Spleen (tissue), 11 donors: Measurements from ENCODE around the gene NGLY1. TPM values are rescaled to one million over a fixed set of nuclear protein-coding genes. Genes with fewer than 3 reads are reported as not detected.

ENCODE experiments used
- DNase-seq: peaks from one replicate; pipeline ENCODE4 v3.0.0-alpha.2; 2020
- H3K27ac ChIP-seq, 8 donors: fragments of 200-600 bp; sonication (generic) in 7 of 8; 1 replicate in 4 of 8; 2 replicates in 4 of 8; pipeline versions ENCODE4 v1.5.0 to v1.8.0; 2016 to 2021; ENCODE audit warnings: inconsistent platforms in 4 of 8, mild to moderate bottlenecking in 4 of 8, moderate library complexity in 1 of 8
- H3K27me3 ChIP-seq, 7 donors: fragments of 200-600 bp; sonication (generic) in 6 of 7; replicated peaks in 1 of 7; 1 replicate in 4 of 7; 2 replicates in 3 of 7; pipeline versions ENCODE4 v1.5.0 to v1.8.0; 2016 to 2021; ENCODE audit warnings: inconsistent platforms in 3 of 7, mild to moderate bottlenecking in 1 of 7
- H3K36me3 ChIP-seq, 6 donors: fragments of 200-600 bp; sonication (generic) in 5 of 6; 1 replicate in 4 of 6; 2 replicates in 2 of 6; pipeline versions ENCODE4 v1.5.0 to v1.8.0; 2016 to 2021; ENCODE audit warnings: inconsistent platforms in 2 of 6
- H3K4me1 ChIP-seq, 6 donors: fragments of 200-600 bp; sonication (generic) in 5 of 6; 1 replicate in 3 of 6; 2 replicates in 3 of 6; pipeline versions ENCODE4 v1.5.0 to v1.8.0; 2016 to 2021; ENCODE audit warnings: inconsistent platforms in 3 of 6
- H3K4me3 ChIP-seq, 8 donors: fragments of 200-600 bp; sonication (generic) in 7 of 8; 1 replicate in 4 of 8; 2 replicates in 4 of 8; pipeline versions ENCODE4 v1.5.0 to v1.8.0; 2016 to 2021; ENCODE audit warnings: inconsistent platforms in 4 of 8, mild to moderate bottlenecking in 4 of 8, moderate library complexity in 2 of 8
- H3K9me3 ChIP-seq, 8 donors: fragments of 200-600 bp; sonication (generic) in 7 of 8; 1 replicate in 4 of 8; 2 replicates in 4 of 8; pipeline versions ENCODE4 v1.5.0 to v1.8.0; 2016 to 2021; ENCODE audit warnings: inconsistent platforms in 4 of 8
- POLR2A ChIP-seq, 3 donors: fragments of 450-650 bp; IDR thresholded peaks; one replicate each; pipeline ENCODE4 v1.5.1; 2017; ENCODE audit warnings: antibody characterized with exemption in 3 of 3, mild to moderate bottlenecking in 1 of 3
- POLR2AphosphoS5 ChIP-seq, 3 donors: sonication (generic); formaldehyde crosslinking; IDR thresholded peaks; one replicate each; pipeline ENCODE4 v1.5.1; 2017; ENCODE audit warnings: antibody characterized with exemption in 3 of 3
- WGBS, 5 donors: extraction: QIAGEN DNeasy Blood & Tissue Kit in 3 of 5; methylation state at CpG; one replicate each; pipeline versions ENCODE4 v1.1.5 to v1.1.7; 2013 to 2018; 5-methylcytosine and 5-hydroxymethylcytosine counted together
- intact Hi-C: fragments of 100-400 bp; cut with DNase I; formaldehyde crosslinking; loops from one replicate; pipeline ENCODE4 v1.15.0; 2023; ENCODE audit warnings: low total_unique reads
- polyA plus RNA-seq, 3 donors: library from polyadenylated mRNA; stranded (reverse); fragments of 200-250 nt; gene quantifications; one replicate each; pipeline ENCODE4 v1.2.1, GENCODE V29; 2013
- total RNA-seq, 7 donors: library from RNA; depleted of rRNA in 3 of 7; stranded (reverse); fragments of >200 nt in 3 of 7; fragmentation: NEBNext Ultra II Directional in 4 of 7; extraction: Animal tissue kit (Norgen Biotek cat#: 25700) in 4 of 7; gene quantifications; one replicate each; pipeline versions ENCODE4 v1.1.0 to v1.2.1, GENCODE V29; 2016 to 2021
- TF ChIP-seq, protein P1 (sequence below), 11 experiments: fragments of 200-600 bp in 7 of 11; fragments of 450-650 bp in 4 of 11; sonication (generic) in 4 of 11; IDR thresholded peaks in 8 of 11; conservative IDR thresholded peaks in 3 of 11; 1 replicate in 7 of 11; 2 replicates in 4 of 11; pipeline versions ENCODE4 v1.4.0 to v1.8.0; 2016 to 2021; ENCODE audit warnings: antibody characterized with exemption in 11 of 11, inconsistent platforms in 4 of 11, mild to moderate bottlenecking in 1 of 11
- donor health status: healthy with polysubstance abuse.
- donor health status: DM: no; HTN: no; CAD: no; lungs with moderate emphysema.
- donor health status: DM: no; HTN: no; CAD: no.
- donor health status: Bipolar disorder and iron deficiency.
- donor health status: healthy.
- donor health status: DM: no; HTN: no; CAD: no.
- donor health status: DM: yes; HTN: yes; CAD: no.

Gene NGLY1
- total and polyA plus RNA-seq, 10 donors, result 40.8 to 77.3 (median 58.6) TPM

DNA sequence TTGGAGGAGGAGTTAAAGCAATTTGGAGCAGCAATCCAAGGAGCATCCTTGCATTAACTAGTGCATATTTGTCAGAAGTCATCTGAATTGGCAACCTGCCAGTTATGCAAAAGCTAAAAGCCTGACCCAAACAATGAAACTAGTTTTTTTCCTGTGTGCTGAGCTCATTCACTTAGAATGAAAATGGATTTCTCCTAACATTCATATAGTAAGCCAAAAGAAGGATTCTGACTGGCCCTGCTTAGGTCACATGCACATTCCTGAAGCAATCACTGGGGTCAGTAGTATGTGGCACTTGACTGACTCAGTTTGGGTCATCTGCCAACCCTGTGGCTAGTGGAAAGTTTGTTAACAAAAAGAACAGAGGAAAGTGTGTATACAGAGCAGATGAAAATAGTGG, 37.1 kb upstream of the NGLY1 start:
- Histone ChIP-seq H3K27ac (peak overlapping the region in 1 of 8 donors; percentile 41), H3K9me3 (peaks cover 0 to 8% (median 0%) of the 10 kb centered on the region in 8 donors), H3K36me3 (no peaks in the 10 kb centered on the region), H3K4me1 (no peaks in the 10 kb centered on the region), H3K4me3 (no peak overlapping the region), H3K27me3 (no peaks in the 10 kb centered on the region)
- no peak for DNase-seq
- intact Hi-C loops, result no loop called here
- TF ChIP-seq POLR2A (IDR thresholded peaks at IDR 0.05), result no peak
- no peak for TF ChIP-seq POLR2AphosphoS5 (IDR thresholded peaks at IDR 0.05)
- TF ChIP-seq, protein P1, sequence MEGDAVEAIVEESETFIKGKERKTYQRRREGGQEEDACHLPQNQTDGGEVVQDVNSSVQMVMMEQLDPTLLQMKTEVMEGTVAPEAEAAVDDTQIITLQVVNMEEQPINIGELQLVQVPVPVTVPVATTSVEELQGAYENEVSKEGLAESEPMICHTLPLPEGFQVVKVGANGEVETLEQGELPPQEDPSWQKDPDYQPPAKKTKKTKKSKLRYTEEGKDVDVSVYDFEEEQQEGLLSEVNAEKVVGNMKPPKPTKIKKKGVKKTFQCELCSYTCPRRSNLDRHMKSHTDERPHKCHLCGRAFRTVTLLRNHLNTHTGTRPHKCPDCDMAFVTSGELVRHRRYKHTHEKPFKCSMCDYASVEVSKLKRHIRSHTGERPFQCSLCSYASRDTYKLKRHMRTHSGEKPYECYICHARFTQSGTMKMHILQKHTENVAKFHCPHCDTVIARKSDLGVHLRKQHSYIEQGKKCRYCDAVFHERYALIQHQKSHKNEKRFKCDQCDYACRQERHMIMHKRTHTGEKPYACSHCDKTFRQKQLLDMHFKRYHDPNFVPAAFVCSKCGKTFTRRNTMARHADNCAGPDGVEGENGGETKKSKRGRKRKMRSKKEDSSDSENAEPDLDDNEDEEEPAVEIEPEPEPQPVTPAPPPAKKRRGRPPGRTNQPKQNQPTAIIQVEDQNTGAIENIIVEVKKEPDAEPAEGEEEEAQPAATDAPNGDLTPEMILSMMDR (IDR thresholded peaks at IDR 0.05 in 8 of 11, conservative IDR thresholded peaks at IDR 0.05 in 3 of 11), result no peak

DNA sequence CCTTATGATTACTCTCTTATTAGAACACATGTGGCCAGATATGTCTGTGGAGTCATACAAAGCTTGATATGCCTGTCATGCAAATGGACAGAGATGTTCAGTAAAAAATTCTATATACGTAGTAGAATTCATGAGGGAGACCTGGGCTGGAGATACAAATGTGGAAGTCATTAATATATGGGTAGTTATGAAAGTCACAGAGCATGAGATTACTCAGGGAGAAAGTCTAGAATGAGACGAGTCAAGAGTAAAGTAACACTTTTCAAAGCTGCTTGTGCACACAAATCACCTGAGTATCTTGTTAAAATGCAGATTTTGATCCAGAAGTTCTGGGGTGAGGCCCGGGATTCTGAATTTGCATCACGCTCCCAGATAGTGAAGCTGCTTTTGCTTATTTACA, 35.1 kb upstream of the NGLY1 start:
- Histone ChIP-seq H3K27ac (no peak overlapping the region), H3K36me3 (no peaks in the 10 kb centered on the region), H3K4me1 (no peaks in the 10 kb centered on the region), H3K4me3 (no peak overlapping the region), H3K27me3 (no peaks in the 10 kb centered on the region), H3K9me3 (peaks cover 0 to 10% (median 0%) of the 10 kb centered on the region in 8 donors)
- no peak for TF ChIP-seq POLR2A (IDR thresholded peaks at IDR 0.05)
- no peak for TF ChIP-seq POLR2AphosphoS5 (IDR thresholded peaks at IDR 0.05)
- TF ChIP-seq, protein P1 (IDR thresholded peaks at IDR 0.05 in 8 of 11, conservative IDR thresholded peaks at IDR 0.05 in 3 of 11), result no peak
- WGBS, 5 donors, result 69 to 88% (median 87%) methylated on average over 4 of the region's 4 CpGs
- intact Hi-C loops, result no loop called here
- DNase-seq, result no peak

DNA sequence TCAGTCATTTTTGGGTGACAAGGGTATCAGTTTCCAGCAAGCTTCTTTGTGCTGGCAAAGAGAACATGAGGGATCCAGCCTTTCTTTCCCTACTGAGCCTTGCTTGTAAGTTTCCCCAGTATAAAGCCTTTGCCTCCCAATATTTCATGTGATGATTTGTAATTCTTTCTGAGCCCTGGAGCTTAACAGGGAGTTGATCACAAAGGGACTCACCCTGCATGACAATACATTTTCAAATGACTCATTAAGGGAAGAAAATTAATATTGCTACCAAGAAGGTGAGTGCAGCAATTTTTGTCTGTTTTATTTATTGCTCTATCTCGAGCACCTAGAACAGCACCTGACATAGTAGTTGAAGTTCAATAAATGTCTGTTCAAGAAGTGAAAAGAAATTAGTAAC, 34.4 kb upstream of the NGLY1 start:
- TF ChIP-seq POLR2A (IDR thresholded peaks at IDR 0.05) (no peak), POLR2AphosphoS5 (IDR thresholded peaks at IDR 0.05) (no peak)
- TF ChIP-seq, protein P1 (IDR thresholded peaks at IDR 0.05 in 8 of 11, conservative IDR thresholded peaks at IDR 0.05 in 3 of 11), result no peak
- intact Hi-C loops, result no loop called here
- WGBS, 5 donors, result 30 to 81% (median 79%) methylated on average over 1 of the region's 1 CpG
- peaks cover 0 to 10% (median 0%) of the 10 kb centered on the region in 8 donors for H3K9me3 ChIP-seq
- H3K4me3 ChIP-seq, result no peak overlapping the region
- H3K4me1 ChIP-seq, result no peaks in the 10 kb centered on the region
- no peaks in the 10 kb centered on the region for H3K27me3 ChIP-seq
- no peak for DNase-seq
- H3K36me3 ChIP-seq, result no peaks in the 10 kb centered on the region
- no peak overlapping the region for H3K27ac ChIP-seq

DNA sequence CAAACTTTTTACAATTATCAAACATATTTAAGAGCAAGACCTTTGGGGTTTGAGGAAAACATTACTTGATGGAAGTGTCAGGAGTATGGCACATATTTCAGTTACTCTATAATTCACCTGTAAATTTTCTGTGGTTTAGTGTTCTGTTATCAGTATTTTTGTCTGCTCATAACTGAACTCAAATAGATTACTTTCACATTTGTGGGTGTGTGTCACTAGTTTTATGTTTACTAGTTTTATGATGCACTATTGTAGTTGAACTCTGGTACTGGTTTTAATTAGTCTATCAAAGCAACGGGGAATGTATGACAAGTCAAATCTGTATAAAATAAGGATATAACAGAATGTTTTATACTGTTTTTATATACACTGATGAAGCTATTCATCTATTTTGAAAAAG, 33.9 kb upstream of the NGLY1 start:
- H3K27me3 ChIP-seq, result no peaks in the 10 kb centered on the region
- TF ChIP-seq POLR2AphosphoS5 (IDR thresholded peaks at IDR 0.05), result no peak
- no peak for TF ChIP-seq POLR2A (IDR thresholded peaks at IDR 0.05)
- TF ChIP-seq, protein P1 (IDR thresholded peaks at IDR 0.05 in 8 of 11, conservative IDR thresholded peaks at IDR 0.05 in 3 of 11), result no peak
- intact Hi-C loops, result no loop called here
- no peaks in the 10 kb centered on the region for H3K4me1 ChIP-seq
- H3K9me3 ChIP-seq, result peaks cover 0 to 10% (median 0%) of the 10 kb centered on the region in 8 donors
- no peak for DNase-seq
- no peaks in the 10 kb centered on the region for H3K36me3 ChIP-seq
- 49 to 88% (median 71%) methylated on average over 1 of the region's 1 CpG for WGBS, 5 donors
- H3K4me3 ChIP-seq, result no peak overlapping the region
- no peak overlapping the region for H3K27ac ChIP-seq
